HG03469 (cell line): ENCODE measurements around the gene INPP5A.

Experiments used
- ATAC-seq: cut with Tn5 transposase; IDR thresholded peaks from one replicate; pipeline ENCODE4 v1.9.1; 2021; ENCODE audit warnings: mild to moderate bottlenecking, moderate library complexity, moderate number of reproducible peaks; ENCODE audit not compliant: unreplicated experiment

Gene INPP5A

DNA sequence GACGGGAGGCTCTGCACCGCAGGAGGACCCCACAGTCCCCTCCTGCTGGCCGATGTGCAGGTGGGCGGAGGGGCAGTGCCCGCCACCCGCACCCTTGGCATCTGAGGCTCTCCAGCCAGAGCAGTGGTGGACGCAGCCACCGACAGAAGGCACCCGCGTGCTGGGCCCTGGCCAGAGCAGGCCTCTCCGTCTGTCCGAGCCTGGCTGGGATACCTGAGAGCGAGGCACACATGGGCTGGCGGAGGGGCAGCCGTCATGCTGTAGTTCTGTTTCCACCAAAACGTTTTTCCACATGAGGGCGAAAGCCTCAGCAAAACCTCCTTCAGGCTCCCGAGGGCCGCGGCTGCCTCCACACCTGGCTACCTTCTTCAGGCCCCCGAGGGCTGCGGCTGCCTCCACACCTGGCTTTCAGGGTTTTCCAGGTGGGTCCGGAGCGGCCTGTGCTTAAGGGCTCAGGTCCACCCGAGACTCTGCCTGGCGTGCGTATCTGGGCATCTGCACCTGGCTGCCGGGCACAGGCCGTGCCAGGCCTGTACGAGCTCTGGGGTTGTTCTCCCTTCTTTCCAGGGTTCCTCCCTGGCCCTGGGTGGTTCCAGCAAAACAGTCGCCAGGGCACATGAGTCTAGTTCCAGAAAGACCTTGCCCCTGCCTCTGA lies 115.5 kb downstream of the INPP5A start:
- no peak for ATAC-seq

DNA sequence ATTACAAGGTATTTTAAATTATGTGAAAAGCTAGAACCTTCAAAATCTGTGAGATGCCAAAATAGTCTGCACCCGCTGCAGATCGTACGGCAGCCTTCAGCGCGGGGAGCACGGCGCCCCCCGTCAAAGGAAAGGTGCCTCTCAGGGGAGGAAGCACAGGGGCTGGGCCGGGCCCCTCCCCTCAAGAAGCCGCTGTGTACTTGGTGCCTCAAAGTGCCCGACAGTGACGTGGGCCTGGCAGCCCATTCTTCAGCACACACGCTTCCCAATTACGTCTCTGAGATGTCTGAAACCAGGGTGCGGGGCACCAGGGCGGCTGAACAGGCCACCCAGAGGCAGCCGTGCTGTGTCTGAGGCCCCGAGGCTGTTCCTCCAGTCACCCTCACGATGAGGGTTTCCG lies 116.1 kb downstream of the INPP5A start:
- ATAC-seq: no peak

DNA sequence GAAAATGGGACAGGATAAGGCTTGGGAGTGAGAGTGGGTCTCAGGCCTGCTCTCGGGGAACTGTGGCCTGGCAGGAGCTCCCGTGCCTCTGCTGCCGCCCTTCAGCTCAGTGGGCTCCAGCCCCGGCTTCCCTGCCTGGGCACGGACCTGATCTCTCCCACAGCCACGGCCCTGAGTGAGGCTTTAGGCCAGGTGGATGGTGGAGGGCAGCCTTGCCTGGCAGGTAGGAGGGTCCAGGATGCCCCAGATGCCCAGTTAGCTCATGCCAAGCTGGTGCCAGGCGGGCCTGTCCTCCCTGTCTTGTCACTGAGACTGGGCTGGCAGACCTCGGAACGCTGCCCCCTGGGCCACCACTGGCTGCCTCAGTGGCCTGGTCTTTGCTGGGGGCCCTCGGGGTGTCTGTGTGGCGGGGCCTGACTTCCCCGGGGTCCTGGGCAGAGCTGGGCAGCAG lies 116.6 kb downstream of the INPP5A start:
- no peak for ATAC-seq

DNA sequence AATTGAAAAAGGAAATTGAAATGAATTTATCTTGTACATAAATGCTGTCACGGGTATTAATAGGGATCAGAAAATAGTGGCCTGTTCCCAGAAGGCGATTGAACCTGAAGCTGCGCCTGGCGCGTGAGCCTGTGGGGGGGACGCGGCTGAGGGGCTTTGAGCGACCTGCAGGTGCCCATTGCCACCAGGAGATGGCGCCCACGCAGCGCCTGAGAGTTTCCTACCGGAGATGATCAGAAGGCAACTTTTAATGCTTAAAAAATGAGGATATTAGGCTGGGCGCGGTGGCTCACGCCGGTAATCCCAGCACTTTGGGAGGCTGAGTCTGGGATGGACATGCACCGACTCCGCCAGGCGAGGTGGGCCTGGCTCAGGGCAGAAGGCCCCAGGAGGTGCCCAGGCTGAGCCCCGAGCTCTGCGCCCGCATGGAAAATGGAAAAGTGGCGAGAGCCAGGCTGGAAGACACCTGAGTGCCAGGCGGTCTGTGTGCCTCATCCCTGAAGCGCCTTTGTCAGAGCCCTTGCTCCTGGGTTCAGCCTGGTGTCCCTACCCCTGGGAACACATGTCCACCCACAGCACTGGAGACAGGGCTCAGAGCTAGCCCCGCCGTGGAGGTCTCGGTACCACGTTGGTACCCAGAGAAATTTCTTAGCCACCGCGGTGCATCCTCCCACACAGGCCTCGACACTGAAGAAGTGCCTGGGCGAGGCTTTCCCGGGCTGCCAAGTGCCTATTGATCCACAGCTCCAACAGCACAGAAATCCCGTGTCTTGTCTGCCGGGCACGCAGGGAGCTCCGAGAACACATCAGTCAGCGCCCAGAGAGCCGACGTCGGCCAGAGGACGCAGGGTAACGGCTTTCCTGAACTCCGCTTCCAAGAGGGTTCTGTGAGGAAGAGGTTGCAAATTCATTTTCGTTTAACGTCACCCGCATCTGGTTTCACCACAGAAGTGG lies 117.4 kb downstream of the INPP5A start:
- no peak for ATAC-seq

DNA sequence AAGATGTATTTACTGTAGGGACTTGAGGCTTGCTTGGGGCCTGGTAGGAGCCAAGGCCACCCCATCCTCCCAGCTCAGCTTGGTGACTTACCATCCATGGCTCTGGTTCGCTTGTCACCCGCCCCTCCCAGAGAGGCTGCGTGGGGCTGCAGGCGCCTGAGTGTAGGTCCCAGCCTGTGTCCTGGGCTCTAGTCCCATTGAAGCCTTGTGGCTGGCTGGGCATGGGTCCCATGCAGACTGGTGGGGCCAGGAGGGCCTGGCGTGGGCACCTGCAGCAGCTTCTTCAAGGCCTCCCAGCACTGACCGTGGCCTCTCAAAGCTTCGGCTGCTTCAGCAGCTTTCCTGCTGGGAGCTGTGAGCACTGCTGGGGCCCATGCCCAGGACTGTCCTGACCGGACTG lies 118.1 kb downstream of the INPP5A start:
- ATAC-seq: no peak

DNA sequence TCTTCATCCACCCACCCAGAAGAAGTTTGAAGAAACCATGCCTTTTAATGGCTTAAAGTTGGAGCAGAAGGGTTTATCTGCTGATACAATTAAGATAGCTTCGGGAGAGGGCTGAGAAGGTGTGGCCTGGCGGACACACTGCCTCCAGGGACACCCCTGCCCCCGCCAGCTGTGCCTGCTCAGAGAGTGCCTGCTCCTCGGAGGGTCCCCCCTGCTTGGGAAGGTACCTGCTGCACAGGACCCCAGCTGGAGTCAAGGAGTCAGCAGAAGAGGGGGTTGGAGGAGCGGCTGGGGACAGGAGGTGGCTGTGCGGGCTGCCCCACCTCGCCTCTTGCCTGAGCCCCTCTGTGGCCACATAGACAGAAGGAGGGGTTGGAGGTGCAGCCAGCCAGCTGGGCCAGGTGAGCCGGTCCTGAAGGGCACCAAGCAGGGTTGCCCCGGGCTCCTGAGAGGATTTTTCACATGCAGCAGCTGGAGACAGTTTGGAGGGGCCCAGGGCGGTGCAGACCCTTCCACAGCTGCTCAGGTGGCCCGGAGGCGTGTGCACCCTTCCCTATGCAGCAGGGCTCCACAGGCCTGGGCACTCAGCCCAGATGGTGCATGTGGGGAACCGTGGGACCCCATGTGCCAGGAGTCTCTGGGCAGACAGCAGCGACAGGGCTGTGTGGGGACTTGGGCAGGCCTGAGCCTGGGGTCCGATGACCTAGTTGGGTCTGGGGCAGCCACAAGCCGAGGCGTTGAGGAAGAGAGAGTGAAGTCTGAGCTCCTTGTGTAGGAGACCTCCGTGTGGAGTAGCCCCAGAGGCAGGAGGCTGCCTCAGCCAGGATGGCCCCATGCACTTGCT lies 118.9 kb downstream of the INPP5A start:
- ATAC-seq: no peak

DNA sequence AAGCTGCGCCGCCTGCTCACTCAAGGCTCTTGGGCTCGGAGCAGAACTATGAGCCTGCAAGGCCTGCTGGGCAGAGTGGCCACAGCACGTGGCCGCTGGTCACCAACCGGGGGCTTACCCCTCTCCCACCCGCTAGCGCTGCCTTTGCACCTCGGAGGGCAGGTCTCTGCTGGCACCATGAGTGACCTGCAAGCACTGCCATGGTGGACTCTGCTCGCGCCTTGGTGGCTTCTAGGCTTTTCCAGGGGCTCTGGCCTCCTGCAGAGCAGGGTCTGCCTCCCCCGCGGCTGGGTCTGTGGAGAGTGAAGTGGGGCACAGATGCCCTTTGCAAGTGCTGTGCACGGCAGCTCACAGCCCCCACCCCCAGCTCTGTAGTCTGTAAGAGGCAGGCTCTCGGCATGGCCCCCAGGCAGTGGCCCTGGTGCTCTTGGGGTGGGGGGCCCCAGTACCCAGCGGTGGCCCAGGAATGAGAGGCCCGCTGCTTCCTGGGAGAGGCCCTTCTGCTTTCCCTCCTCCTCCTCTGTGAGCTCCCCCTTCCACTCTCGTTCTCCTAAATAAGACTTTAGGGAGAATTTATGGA lies 119.6 kb downstream of the INPP5A start:
- no peak for ATAC-seq

DNA sequence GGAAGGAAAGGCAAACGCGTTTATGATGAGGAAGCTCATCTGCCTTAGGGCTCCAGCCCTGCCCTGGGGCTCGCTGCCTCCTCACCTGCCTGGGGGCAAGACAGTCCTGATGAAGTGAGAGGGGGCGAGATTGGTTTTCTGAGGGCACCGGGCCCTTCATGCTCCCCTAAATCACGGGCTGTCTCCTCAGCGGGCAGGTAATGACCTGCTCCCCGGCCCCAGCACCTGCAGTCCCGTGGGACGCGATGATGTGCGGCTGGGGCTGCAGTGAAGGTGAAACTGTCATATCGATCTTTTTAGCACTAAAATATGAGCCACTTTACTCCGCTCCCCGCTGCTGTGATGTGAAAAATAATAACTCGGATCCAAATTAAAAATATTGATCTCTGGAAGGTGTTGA lies 120.2 kb downstream of the INPP5A start:
- ATAC-seq: no peak

DNA sequence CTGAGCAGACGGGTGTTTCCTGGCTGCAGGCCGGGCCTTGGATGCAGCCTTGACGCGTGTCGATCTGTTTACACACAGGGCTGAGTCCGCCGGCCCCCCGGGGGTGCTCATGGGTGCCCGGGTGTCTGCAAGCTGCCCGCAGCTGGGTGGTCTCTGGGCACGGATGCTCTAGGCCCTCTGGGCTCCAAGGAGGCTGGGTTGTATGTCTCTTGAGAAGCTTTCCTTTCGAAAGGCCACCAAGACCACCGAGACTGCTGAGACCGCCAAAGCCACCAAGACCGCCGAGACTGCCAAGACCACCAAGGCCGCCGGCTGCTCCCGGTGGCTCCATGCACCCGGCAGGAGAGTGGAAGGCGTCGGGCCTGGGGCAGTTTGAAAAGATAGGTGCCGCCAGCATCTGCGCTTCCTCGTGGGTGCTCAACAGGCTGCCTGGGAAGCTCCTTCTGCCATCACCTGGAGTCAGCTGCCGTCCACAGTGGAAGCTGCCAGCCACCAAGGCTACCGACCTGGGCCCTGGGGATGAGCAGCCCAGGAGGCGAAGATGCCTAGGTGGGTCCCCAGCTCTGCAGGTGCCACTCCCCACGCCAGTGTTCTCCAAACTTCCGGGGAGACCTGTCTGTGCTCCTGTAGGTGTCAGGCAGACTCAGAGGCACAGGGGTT lies 121.1 kb downstream of the INPP5A start:
- no peak for ATAC-seq

DNA sequence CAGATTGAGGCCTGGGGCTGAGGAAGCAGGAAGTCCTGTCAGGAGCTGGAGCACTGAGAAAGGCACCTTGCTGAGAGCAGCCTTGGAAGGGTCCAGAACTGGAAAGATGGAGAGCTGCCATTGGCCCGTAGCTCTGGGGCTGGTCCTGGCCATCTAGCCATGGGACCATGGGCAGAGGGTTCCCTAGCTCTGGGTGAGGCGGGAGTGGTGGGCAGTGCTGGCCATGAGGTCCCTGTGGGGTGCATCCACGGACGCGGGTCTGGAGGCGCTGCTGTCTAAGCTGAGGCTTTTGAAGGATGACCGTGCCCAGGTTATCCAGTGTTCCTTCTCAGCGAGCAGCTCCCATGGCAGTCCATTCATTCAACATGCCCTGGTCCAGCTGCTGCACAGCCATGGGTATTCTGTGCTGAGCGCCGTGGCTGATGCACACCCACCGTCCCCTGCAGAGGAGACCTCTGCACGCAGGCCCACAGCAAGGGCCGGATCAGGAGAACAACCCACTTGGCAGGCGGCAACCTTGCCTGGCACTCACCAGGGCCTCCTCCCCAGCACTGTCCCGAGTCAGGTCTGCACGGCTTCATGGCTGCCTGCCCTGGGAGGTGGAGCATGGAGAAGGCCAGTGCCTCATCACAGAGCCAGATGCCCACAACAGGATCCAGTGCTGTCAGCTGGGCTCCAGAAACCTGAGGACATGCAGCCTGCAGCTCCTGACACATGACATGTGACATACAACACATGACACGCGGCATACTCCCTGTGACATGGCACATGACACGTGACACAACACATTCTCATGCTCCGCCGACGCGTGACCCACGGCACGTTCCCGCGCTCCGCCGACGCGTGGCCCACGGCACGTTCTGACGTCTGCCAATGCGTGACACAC lies 121.9 kb downstream of the INPP5A start:
- no peak for ATAC-seq

DNA sequence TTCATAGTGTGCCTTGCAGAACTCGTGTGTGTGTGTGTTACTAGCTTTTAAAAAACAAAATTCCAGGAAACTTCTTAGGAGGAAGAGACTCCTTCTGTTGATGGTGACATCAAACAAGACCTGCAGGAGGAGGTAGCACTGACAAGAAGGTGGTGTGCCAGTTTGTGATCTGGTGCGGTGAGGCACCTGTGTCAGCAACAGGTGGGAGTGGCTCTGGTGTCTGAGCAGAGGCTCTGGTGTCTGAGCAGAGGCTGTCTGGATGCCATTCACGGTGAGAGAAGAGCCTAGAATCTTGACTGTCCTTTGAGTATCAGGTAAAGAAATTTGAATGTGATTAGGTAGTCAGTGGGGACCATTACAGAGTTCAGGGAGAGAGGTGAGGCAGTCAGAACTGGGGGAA lies 122.8 kb downstream of the INPP5A start:
- no peak for ATAC-seq

DNA sequence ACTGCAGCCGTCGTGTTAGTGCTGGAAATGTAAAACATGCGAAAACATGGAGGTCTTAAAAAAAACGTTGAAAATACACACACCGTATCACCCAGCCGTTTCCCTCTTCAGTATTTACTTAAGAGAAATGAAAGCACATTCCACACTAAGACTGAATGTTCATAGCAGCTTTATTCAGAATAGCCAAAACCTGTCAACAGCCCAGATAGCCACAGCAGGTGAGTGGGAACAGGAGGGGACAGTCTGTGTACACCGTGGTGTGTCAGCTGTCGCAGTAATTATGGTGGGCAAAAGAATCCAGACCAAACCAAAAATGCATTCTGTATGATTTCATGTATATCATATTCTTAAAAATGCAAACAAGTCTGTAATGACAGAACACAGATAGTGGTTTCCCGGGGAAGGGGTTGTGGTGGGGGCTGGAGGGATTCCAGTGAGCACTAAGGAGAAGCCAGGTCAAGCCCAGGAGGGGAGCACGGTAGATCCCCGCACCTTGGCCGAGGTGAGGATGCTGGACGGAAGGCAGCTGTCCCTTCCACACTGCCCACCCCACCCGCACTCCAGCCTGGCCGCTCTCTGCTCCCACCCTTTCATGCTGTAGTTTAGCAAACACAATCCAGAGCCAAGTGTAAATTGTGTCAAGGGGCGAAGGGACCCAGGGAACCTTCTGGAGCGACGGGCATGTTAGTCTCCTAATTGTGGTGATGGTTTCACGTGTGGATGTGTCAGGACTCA lies 124.8 kb downstream of the INPP5A start:
- ATAC-seq: no peak

DNA sequence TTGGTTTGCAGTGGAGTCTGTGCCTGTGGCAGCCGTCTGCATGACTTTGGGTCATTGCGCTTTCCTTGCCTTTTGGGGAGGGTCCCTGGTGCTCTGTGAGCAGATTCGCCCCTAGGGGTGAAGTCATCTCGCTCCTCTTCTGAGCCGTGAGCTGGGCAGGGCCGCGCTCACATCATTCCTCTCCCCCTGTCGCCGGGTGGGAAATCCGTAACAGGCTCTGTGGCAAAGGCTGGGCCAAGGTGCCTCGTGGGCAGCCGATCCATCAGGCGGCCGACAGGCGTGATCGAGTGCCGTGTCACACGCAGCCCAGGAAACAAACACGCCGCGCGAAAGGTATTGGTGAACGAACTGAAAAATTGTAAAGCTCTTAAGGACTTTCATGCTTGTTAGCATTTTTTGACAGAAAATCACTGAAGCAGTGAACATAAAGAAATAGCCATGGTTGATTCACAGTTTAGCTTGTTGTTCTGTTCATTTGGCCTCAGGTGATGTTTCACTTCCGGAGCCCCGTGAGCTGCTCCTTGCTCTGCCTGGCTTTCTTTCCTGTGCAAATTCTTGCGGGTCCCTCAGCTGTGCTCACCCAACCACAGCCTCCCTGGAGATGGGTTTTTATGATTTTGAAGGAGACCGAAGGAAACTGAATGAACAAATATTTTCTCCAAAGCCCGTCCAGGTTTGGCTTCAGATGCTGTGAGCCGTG lies 126.2 kb downstream of the INPP5A start:
- no peak for ATAC-seq

DNA sequence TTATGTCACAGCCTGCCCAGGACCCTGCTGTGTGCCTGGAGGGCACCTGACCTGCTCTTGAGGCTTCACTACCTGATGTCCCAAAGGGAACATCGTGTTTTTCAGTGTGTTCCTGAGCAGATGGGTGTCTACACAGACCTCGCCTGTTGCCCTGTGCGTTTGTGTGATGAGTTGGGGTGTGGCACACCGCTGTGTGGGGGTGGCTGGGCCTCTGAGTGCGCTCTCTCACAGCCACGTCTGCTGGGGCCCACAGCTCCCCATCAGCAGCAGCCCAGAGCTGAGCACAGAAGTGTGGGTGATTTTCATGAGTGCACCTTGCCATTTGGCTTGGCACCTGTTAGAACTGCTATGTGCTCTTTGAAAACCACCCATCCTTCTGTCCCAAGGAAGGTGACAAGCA lies 126.8 kb downstream of the INPP5A start:
- no peak for ATAC-seq

DNA sequence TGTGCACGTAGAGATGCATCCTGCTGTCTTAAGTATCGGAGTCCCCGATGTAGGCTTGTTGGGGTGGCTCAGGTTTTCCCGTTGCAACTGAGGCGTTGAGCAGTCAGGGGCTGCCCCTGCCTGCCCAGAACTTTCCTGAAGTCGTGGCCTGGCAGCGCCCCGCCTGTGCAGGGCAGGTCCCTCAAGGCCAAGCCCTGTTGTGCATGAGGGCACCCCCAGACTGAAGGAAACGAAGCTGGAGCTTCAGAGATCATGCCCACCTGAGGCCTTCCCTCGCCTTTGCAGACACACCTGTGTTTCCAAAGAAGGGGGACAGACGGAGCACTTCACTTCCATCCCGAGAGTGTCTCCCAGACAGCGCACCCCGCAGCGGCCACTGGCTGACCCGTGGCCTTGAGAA lies 127.3 kb downstream of the INPP5A start:
- ATAC-seq: no peak

DNA sequence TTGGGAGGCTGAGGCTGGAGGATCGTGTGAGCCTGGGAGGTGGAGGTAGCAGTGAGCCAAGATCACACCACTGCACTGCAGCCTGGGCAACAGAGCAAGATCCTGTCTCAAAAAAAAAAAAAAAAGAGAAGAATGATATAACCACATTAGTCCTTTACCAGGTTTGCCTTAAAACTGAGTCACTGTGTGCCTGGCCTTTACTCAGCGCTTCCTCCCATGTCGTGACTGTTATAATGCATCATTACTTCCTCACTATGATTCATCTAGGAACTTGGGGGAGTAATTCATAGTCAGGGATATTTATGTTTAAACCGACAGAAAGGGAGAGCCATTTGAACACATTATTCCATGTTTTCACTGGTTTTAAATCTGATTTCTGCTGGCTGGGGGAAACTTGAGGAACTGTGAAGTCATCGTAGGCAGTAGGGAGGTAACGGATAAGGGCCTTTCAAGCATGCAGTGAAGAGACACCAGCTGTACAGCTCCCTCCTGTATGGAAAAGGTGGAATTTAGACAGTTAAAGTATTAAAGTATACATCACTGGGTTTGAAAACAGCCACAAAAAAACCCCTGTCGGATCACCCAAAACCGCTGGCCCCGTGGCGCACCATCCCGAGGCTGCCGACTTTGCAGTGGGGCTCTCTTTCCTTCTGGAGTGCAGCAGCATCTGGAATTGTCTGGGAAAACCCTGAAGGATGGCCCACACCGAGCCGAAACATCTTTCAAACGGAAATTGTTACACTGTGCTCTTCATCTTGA lies 128.5 kb downstream of the INPP5A start:
- ATAC-seq: no peak

DNA sequence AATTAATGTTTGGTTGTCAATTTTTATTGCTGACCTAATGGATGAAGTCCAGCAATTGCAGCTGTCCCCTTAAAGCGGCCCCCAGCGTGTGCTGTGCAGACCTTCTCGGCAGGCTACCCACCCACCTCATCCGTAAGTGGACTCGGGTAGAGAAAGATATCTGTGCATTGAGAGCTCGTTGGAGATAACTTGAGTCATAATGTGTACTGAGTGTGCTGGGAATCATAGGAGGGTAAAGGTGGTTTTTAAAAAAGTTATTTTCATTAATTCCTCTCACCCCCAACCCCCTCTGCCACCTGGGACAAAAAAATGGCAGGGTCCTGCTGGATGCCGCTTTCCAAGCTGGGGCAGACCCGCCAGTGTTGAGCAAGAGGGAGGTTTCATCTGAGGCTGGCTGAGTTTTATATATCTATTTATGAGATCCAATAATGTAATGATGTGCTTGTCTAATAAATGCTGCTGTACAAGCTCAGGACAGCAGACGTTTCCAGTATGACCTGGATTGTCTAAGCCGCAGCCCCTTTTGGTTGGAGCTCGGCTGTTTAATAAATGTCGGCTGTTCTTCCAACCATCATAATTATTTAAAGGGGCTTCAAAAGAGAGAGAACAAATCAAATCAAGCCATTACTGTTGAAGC lies 129.2 kb downstream of the INPP5A start:
- no peak for ATAC-seq
